CD8-positive, alpha-beta memory T cell (primary cell): ENCODE data around the gene NLGN1. TPM values are rescaled to one million over a fixed set of nuclear protein-coding genes. Genes with fewer than 3 reads are reported as not detected.

ENCODE experiments used
- CTCF ChIA-PET: fragments of 350-600 bp; sonication (Branson Sonifier 250); formaldehyde crosslinking; loops from one replicate; lab custom pipeline; 2021; ENCODE audit warnings: antibody characterized with exemption; lab: Charles Lee
- POLR2A ChIA-PET: fragments of 350-600 bp; sonication (Branson Sonifier 250); formaldehyde crosslinking; loops from one replicate; lab custom pipeline; 2021; ENCODE audit warnings: antibody characterized with exemption; lab: Charles Lee
- DNase-seq, 5 donors: peaks; one replicate each; pipeline versions ENCODE4 v3.0.0 to v3.0.0-alpha.2; 2020 to 2022; ENCODE audit warnings: mixed read lengths in 1 of 5
- H3K27ac ChIP-seq: one replicate; pipeline ENCODE4 v1.7.0; 2013; ENCODE audit warnings: low read depth, mild to moderate bottlenecking, low read length, moderate library complexity
- H3K27me3 ChIP-seq: 2 replicates; pipeline ENCODE4 v1.7.0; 2013; ENCODE audit warnings: low read length, mild to moderate bottlenecking; ENCODE audit not compliant: insufficient read depth, poor library complexity, severe bottlenecking
- H3K36me3 ChIP-seq: 2 replicates; pipeline ENCODE4 v1.7.0; 2013; ENCODE audit warnings: mild to moderate bottlenecking, low read length, moderate library complexity; ENCODE audit not compliant: insufficient read depth
- H3K4me1 ChIP-seq: 2 replicates; pipeline ENCODE4 v1.7.0; 2013; ENCODE audit warnings: mild to moderate bottlenecking, low read length, moderate library complexity; ENCODE audit not compliant: insufficient read depth
- H3K4me3 ChIP-seq: 2 replicates; pipeline ENCODE4 v1.7.0; 2013; ENCODE audit warnings: mild to moderate bottlenecking, low read length
- H3K9me3 ChIP-seq: 2 replicates; pipeline ENCODE4 v1.7.0; 2013; ENCODE audit warnings: mild to moderate bottlenecking, low read length
- H3K27ac Mint-ChIP-seq, 8 donors: one replicate each; pipeline ENCODE4 v1.8.0; 2020 to 2021; ENCODE audit warnings: mixed read lengths in 8 of 8, mild to moderate bottlenecking in 6 of 8, inconsistent platforms in 3 of 8, moderate library complexity in 3 of 8
- H3K27me3 Mint-ChIP-seq, 2 donors: one replicate each; pipeline ENCODE4 v1.8.0; 2020 to 2021; ENCODE audit warnings: mixed read lengths in 2 of 2, mild to moderate bottlenecking in 1 of 2, moderate library complexity in 1 of 2
- H3K36me3 Mint-ChIP-seq, 3 donors: one replicate each; pipeline ENCODE4 v1.8.0; 2020 to 2021; ENCODE audit warnings: mixed read lengths in 3 of 3, inconsistent platforms in 1 of 3, mild to moderate bottlenecking in 1 of 3
- H3K4me1 Mint-ChIP-seq, 3 donors: one replicate each; pipeline ENCODE4 v1.8.0; 2020 to 2021; ENCODE audit warnings: mixed read lengths in 3 of 3, inconsistent platforms in 1 of 3, mild to moderate bottlenecking in 1 of 3
- H3K4me3 Mint-ChIP-seq, 7 donors: one replicate each; pipeline ENCODE4 v1.8.0; 2020 to 2021; ENCODE audit warnings: mixed read lengths in 7 of 7, mild to moderate bottlenecking in 6 of 7, moderate library complexity in 4 of 7, inconsistent platforms in 2 of 7
- H3K9me3 Mint-ChIP-seq, 5 donors: one replicate each; pipeline ENCODE4 v1.8.0; 2020 to 2022; ENCODE audit warnings: mixed read lengths in 5 of 5, mild to moderate bottlenecking in 3 of 5, moderate library complexity in 2 of 5, inconsistent platforms in 1 of 5
- polyA plus RNA-seq: library from polyadenylated mRNA; unstranded; fragments of 300-500 nt; fragmentation: Illumina TruSeq; gene quantifications from one replicate; pipeline ENCODE4 v1.2.3, GENCODE V29; 2021
- total RNA-seq, 2 experiments: library from RNA; stranded (reverse); gene quantifications; one replicate each; pipeline ENCODE4 v1.2.3, GENCODE V29; 2021

The NLGN1 gene
- total and polyA plus RNA-seq, 3 experiments from 2014 or later = not detected

- no peaks in the 10 kb centered on the region for H3K36me3 ChIP-seq
- Mint-ChIP-seq H3K36me3 (no peaks in the 10 kb centered on the region), H3K4me3 (no peak overlapping the region), H3K27me3 (no peaks in the 10 kb centered on the region), H3K27ac (no peak overlapping the region), H3K9me3 (peaks cover 0 to 13% (median 4%) of the 10 kb centered on the region in 5 donors), H3K4me1 (no peaks in the 10 kb centered on the region)
- H3K4me1 ChIP-seq = no peaks in the 10 kb centered on the region
- no peak overlapping the region for H3K27ac ChIP-seq
- no peak for DNase-seq
- CTCF ChIA-PET = no interaction called here
- POLR2A ChIA-PET = no interaction called here
- no peaks in the 10 kb centered on the region for H3K27me3 ChIP-seq
- no peaks in the 10 kb centered on the region for H3K9me3 ChIP-seq
- no peak overlapping the region for H3K4me3 ChIP-seq
Observed at GRCh38 chr3:173547070-173547469, 149.5 kb downstream of the NLGN1 start.

DNA sequence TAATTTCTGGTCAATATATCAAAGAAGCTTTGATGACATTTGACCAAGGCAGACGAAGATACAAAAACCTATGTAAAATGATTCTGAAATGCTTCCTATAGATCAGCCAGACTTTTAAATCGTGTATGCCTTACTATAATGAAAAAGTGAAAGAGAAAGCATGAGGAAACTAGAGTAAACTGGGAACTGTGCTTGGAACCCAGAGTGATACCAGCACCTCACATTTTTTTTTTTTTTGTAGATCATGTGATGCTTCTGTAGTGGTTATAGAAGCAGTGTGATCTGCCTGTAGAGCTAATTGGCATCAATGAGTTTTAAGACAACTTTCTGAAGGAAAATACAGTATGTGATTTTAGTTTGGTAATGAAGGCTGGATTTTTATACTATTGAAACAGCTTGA lies 150.7 kb downstream of the NLGN1 start:
- no peak for DNase-seq
- Mint-ChIP-seq H3K36me3 (no peaks in the 10 kb centered on the region), H3K27ac (no peak overlapping the region), H3K4me3 (no peak overlapping the region), H3K27me3 (no peaks in the 10 kb centered on the region), H3K9me3 (peaks cover 0 to 18% (median 6%) of the 10 kb centered on the region in 5 donors), H3K4me1 (no peaks in the 10 kb centered on the region)
- ChIA-PET POLR2A (no interaction called here), CTCF (interaction anchor here (1.1 kb wide), 1 partner anchor 40 kb away, joined by 3 read pairs; no protein-coding TSS in a partner anchor)
- Histone ChIP-seq H3K9me3 (no peaks in the 10 kb centered on the region), H3K36me3 (no peaks in the 10 kb centered on the region), H3K27me3 (no peaks in the 10 kb centered on the region), H3K4me1 (no peaks in the 10 kb centered on the region), H3K27ac (no peak overlapping the region), H3K4me3 (no peak overlapping the region)

- Histone ChIP-seq H3K36me3 (no peaks in the 10 kb centered on the region), H3K4me3 (no peak overlapping the region), H3K27ac (no peak overlapping the region), H3K27me3 (no peaks in the 10 kb centered on the region), H3K4me1 (no peaks in the 10 kb centered on the region), H3K9me3 (no peaks in the 10 kb centered on the region)
- no peak for DNase-seq
- peaks cover 0 to 16% (median 1%) of the 10 kb centered on the region in 5 donors for H3K9me3 Mint-ChIP-seq
- no peaks in the 10 kb centered on the region for H3K36me3 Mint-ChIP-seq
- ChIA-PET CTCF (no interaction called here), POLR2A (no interaction called here)
- peaks cover 0 to 1% of the 10 kb centered on the region in 2 donors for H3K27me3 Mint-ChIP-seq
- H3K4me1 Mint-ChIP-seq = no peaks in the 10 kb centered on the region
- H3K27ac Mint-ChIP-seq = no peak overlapping the region
- no peak overlapping the region for H3K4me3 Mint-ChIP-seq
Observed at GRCh38 chr3:173552526-173552925, 155.0 kb downstream of the NLGN1 start.

DNA sequence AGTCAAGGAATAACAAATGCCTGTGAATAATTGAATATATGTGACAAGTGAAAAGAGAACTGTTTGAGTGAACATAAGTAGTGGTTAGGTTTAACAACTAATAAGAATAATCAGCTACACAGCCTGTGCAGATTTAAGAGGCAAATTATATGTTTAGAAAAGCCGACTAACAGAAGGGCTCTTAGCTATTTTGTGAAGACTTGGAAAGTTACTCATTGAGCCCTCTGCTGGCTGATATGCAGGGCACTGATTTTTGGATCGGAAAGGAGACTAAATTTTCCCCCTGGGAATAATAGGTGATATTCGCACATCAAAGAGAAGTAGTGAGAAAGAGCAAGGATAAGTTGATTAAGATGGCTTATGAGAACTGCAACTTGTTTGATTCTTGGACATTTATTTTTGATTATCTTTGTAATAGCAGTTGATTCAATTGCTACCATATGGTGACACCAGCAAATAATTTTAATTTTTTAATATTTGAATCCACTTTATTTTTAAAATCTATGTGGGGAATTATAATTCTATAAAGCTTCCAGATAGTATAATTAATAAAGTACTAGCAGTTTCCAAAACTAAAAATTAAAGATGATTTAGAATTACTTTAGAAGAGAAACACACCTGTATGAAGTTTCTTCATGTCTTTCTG lies 156.2 kb downstream of the NLGN1 start:
- Mint-ChIP-seq H3K27ac (no peak overlapping the region), H3K4me1 (no peaks in the 10 kb centered on the region), H3K4me3 (no peak overlapping the region), H3K9me3 (peaks cover 0 to 14% (median 0%) of the 10 kb centered on the region in 5 donors), H3K27me3 (peaks cover 0 to 1% of the 10 kb centered on the region in 2 donors), H3K36me3 (no peaks in the 10 kb centered on the region)
- no peaks in the 10 kb centered on the region for H3K9me3 ChIP-seq
- no peaks in the 10 kb centered on the region for H3K27me3 ChIP-seq
- POLR2A ChIA-PET = no interaction called here
- H3K36me3 ChIP-seq = no peaks in the 10 kb centered on the region
- no peak overlapping the region for H3K27ac ChIP-seq
- H3K4me1 ChIP-seq = no peaks in the 10 kb centered on the region
- no peak overlapping the region for H3K4me3 ChIP-seq
- DNase-seq = no peak
- CTCF ChIA-PET = no interaction called here

- H3K27me3 ChIP-seq = no peaks in the 10 kb centered on the region
- Mint-ChIP-seq H3K27me3 (peaks cover 0 to 1% of the 10 kb centered on the region in 2 donors), H3K4me3 (no peak overlapping the region), H3K4me1 (no peaks in the 10 kb centered on the region), H3K27ac (no peak overlapping the region), H3K36me3 (peaks cover 0 to 2% (median 0%) of the 10 kb centered on the region in 3 donors), H3K9me3 (peaks cover 0 to 13% (median 1%) of the 10 kb centered on the region in 5 donors)
- CTCF ChIA-PET = no interaction called here
- no peaks in the 10 kb centered on the region for H3K36me3 ChIP-seq
- H3K27ac ChIP-seq = no peak overlapping the region
- H3K9me3 ChIP-seq = no peaks in the 10 kb centered on the region
- no peak for DNase-seq
- no peak overlapping the region for H3K4me3 ChIP-seq
- POLR2A ChIA-PET = no interaction called here
- no peaks in the 10 kb centered on the region for H3K4me1 ChIP-seq
Observed at GRCh38 chr3:173556546-173556945, 159.0 kb downstream of the NLGN1 start.

DNA sequence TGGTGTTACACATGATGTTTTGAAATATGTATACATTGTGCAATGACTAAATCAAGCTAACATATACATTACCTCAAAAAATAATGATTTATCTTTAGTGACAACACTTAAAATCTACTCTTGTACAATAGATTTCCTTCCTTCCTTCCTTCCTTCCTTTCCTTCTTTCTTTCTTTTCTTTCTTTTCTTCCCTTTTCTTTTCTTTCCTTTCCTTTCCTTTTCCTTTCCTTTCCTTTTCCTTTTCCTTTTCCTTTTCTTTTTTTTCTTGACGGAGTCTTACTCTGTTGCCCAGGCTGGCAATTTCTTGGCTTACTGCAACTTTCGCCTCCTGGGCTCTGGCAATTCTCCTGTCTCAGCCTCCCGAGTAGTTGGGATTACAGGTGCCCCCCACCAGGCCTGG lies 170.5 kb downstream of the NLGN1 start:
- ChIA-PET CTCF (no interaction called here), POLR2A (no interaction called here)
- no peaks in the 10 kb centered on the region for H3K4me1 ChIP-seq
- no peak overlapping the region for H3K4me3 ChIP-seq
- no peak overlapping the region for H3K27ac ChIP-seq
- H3K27me3 Mint-ChIP-seq = no peaks in the 10 kb centered on the region
- H3K9me3 Mint-ChIP-seq = peaks cover 0 to 13% (median 2%) of the 10 kb centered on the region in 5 donors
- no peak overlapping the region for H3K27ac Mint-ChIP-seq
- H3K4me1 Mint-ChIP-seq = no peaks in the 10 kb centered on the region
- H3K36me3 ChIP-seq = no peaks in the 10 kb centered on the region
- no peak for DNase-seq
- H3K4me3 Mint-ChIP-seq = no peak overlapping the region
- H3K36me3 Mint-ChIP-seq = no peaks in the 10 kb centered on the region
- no peaks in the 10 kb centered on the region for H3K9me3 ChIP-seq
- H3K27me3 ChIP-seq = no peaks in the 10 kb centered on the region

DNA sequence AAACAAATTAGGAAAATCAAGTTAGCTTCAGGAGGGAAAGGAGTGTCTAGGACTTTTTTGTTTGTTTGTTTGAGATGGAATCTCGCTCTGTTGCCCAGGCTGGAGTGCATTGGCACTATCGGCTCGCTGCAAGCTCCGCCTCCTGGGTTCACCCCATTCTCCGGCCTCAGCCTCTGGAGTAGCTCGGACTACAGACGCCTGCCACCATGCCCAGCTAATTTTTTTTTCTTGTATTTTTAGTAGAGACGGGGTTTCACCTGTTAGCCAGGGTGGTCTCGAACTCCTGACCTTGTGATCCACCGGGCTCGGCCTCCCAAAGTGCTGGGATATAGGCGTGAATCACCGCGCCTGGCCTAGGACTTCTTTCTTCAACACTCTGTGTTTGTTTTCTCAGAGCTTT lies 171.1 kb downstream of the NLGN1 start:
- no peaks in the 10 kb centered on the region for H3K36me3 Mint-ChIP-seq
- H3K4me1 Mint-ChIP-seq = no peaks in the 10 kb centered on the region
- POLR2A ChIA-PET = no interaction called here

GRCh38 chr3:173583496-173583895 lies 186.0 kb downstream of the NLGN1 start:
- Histone ChIP-seq H3K9me3 (no peaks in the 10 kb centered on the region), H3K4me1 (no peaks in the 10 kb centered on the region), H3K27ac (no peak overlapping the region), H3K36me3 (no peaks in the 10 kb centered on the region), H3K27me3 (no peaks in the 10 kb centered on the region), H3K4me3 (no peak overlapping the region)
- peaks cover 0 to 10% (median 6%) of the 10 kb centered on the region in 5 donors for H3K9me3 Mint-ChIP-seq
- POLR2A ChIA-PET = no interaction called here
- H3K4me1 Mint-ChIP-seq = peaks cover 0 to 11% (median 3%) of the 10 kb centered on the region in 3 donors
- no peak overlapping the region for H3K27ac Mint-ChIP-seq
- H3K27me3 Mint-ChIP-seq = peaks cover 4 to 13% of the 10 kb centered on the region in 2 donors
- H3K4me3 Mint-ChIP-seq = no peak overlapping the region
- no peak for DNase-seq
- no peaks in the 10 kb centered on the region for H3K36me3 Mint-ChIP-seq
- CTCF ChIA-PET = no interaction called here

More for the DNA sequence above, 171.1 kb downstream of the NLGN1 start:
- H3K27me3 Mint-ChIP-seq = no peaks in the 10 kb centered on the region
- CTCF ChIA-PET = no interaction called here
- no peak overlapping the region for H3K27ac Mint-ChIP-seq
- H3K27me3 ChIP-seq = no peaks in the 10 kb centered on the region
- H3K36me3 ChIP-seq = no peaks in the 10 kb centered on the region
- no peak overlapping the region for H3K4me3 ChIP-seq
- H3K27ac ChIP-seq = no peak overlapping the region
- no peak overlapping the region for H3K4me3 Mint-ChIP-seq
- H3K4me1 ChIP-seq = no peaks in the 10 kb centered on the region
- H3K9me3 ChIP-seq = no peaks in the 10 kb centered on the region
- peaks cover 0 to 10% (median 2%) of the 10 kb centered on the region in 5 donors for H3K9me3 Mint-ChIP-seq
- no peak for DNase-seq
